ENCODE data around the gene THSD7B. TPM values are rescaled to one million over a fixed set of nuclear protein-coding genes. Genes with fewer than 3 reads are reported as not detected.

Gene THSD7B
- total RNA-seq, 1 donor from 2014 or later: 1.2 TPM

GRCh38 chr2:137250401-137250800 lies 485.1 kb downstream of the THSD7B start:
- Mint-ChIP-seq H3K9me3 (no peaks in the 10 kb centered on the region), H3K4me3 (no peak overlapping the region), H3K36me3 (no peaks in the 10 kb centered on the region), H3K4me1 (peaks cover 5% of the 10 kb centered on the region), H3K27ac (no peak overlapping the region), H3K27me3 (ENCODE audit: insufficient read depth, low read depth) (no peaks in the 10 kb centered on the region)
- Histone ChIP-seq H3K79me2 (ENCODE audit: low read depth) (no peaks in the 10 kb centered on the region), H3K27me3 (no peaks in the 10 kb centered on the region), H3K36me3 (no peaks in the 10 kb centered on the region), H3K9ac (no peak overlapping the region), H2AFZ (replicated peaks) (no peak overlapping the region), H3K4me1 (no peaks in the 10 kb centered on the region), H3K4me2 (no peak overlapping the region), H3K9me3 (ENCODE audit: low read depth) (no peaks in the 10 kb centered on the region), H3K27ac (no peak overlapping the region), H4K20me1 (ENCODE audit: low read depth) (no peaks in the 10 kb centered on the region), H3K4me3 (no peak overlapping the region), H3F3A (ENCODE audit: low read depth) (no peaks in the 10 kb centered on the region)
- TF ChIP-seq CTCF (IDR thresholded peaks at IDR 0.05) (no peak), EZH2 (IDR thresholded peaks at IDR 0.05) (no peak), EZH2phosphoT487 (IDR thresholded peaks at IDR 0.05) (no peak)
- DNase-seq (ENCODE audit: low spot score): no peak

GRCh38 chr2:137251045-137251444 lies 485.7 kb downstream of the THSD7B start:
- DNase-seq (ENCODE audit: low spot score): no peak
- Mint-ChIP-seq H3K4me3 (no peak overlapping the region), H3K36me3 (no peaks in the 10 kb centered on the region), H3K27me3 (ENCODE audit: insufficient read depth, low read depth) (no peaks in the 10 kb centered on the region), H3K9me3 (no peaks in the 10 kb centered on the region), H3K27ac (no peak overlapping the region), H3K4me1 (peaks cover 5% of the 10 kb centered on the region)
- no peak overlapping the region for H2AFZ ChIP-seq (replicated peaks)
- H3F3A ChIP-seq (ENCODE audit: low read depth): no peaks in the 10 kb centered on the region
- H3K27me3 ChIP-seq: no peaks in the 10 kb centered on the region
- H3K9me3 ChIP-seq (ENCODE audit: low read depth): no peaks in the 10 kb centered on the region
- no peak overlapping the region for H3K9ac ChIP-seq
- no peaks in the 10 kb centered on the region for H3K79me2 ChIP-seq (ENCODE audit: low read depth)
- TF ChIP-seq EZH2 (IDR thresholded peaks at IDR 0.05) (no peak), CTCF (IDR thresholded peaks at IDR 0.05) (no peak), EZH2phosphoT487 (IDR thresholded peaks at IDR 0.05) (no peak)
- no peak overlapping the region for H3K4me3 ChIP-seq
- no peaks in the 10 kb centered on the region for H4K20me1 ChIP-seq (ENCODE audit: low read depth)
- H3K36me3 ChIP-seq: no peaks in the 10 kb centered on the region
- H3K27ac ChIP-seq: no peak overlapping the region
- no peaks in the 10 kb centered on the region for H3K4me1 ChIP-seq
- H3K4me2 ChIP-seq: no peak overlapping the region

- Histone ChIP-seq H3K27ac (no peak overlapping the region), H3K9me3 (ENCODE audit: low read depth) (no peaks in the 10 kb centered on the region), H3K4me3 (no peak overlapping the region), H3K9ac (no peak overlapping the region), H3K79me2 (ENCODE audit: low read depth) (no peaks in the 10 kb centered on the region), H2AFZ (replicated peaks) (no peak overlapping the region), H3K27me3 (no peaks in the 10 kb centered on the region), H3F3A (ENCODE audit: low read depth) (no peaks in the 10 kb centered on the region), H3K4me2 (no peak overlapping the region), H3K36me3 (no peaks in the 10 kb centered on the region), H4K20me1 (ENCODE audit: low read depth) (no peaks in the 10 kb centered on the region), H3K4me1 (no peaks in the 10 kb centered on the region)
- Mint-ChIP-seq H3K4me3 (no peak overlapping the region), H3K36me3 (no peaks in the 10 kb centered on the region), H3K9me3 (no peaks in the 10 kb centered on the region), H3K4me1 (no peaks in the 10 kb centered on the region), H3K27ac (no peak overlapping the region), H3K27me3 (ENCODE audit: insufficient read depth, low read depth) (no peaks in the 10 kb centered on the region)
- TF ChIP-seq EZH2 (IDR thresholded peaks at IDR 0.05) (no peak), EZH2phosphoT487 (IDR thresholded peaks at IDR 0.05) (no peak), CTCF (IDR thresholded peaks at IDR 0.05) (no peak)
- DNase-seq (ENCODE audit: low spot score): no peak
Observed at GRCh38 chr2:137252934-137253333, 487.6 kb downstream of the THSD7B start.

All from neural progenitor cell (in vitro differentiated cells).